Panc1 (cell line): ENCODE data around the gene SLC12A3.

ENCODE experiments used
- CTCF ChIP-seq: fragments of 450-650 bp; IDR thresholded peaks from 2 replicates; pipeline ENCODE4 v1.5.1; 2017; ENCODE audit warnings: mild to moderate bottlenecking
- POLR2AphosphoS5 ChIP-seq: IDR thresholded peaks from 2 replicates; pipeline ENCODE4 v1.6.1; 2012; ENCODE audit warnings: mild to moderate bottlenecking, low read depth, low read length, moderate library complexity

GRCh38 chr16:56848955-56849689 lies 15.9 kb upstream of the SLC12A3 start:
- TF ChIP-seq CTCF (no peak), POLR2AphosphoS5 (no peak)
